GM12891 (cell line): ENCODE measurements around the gene RHBDD1.

ENCODE experiments used
- PAX5 ChIP-seq: IDR thresholded peaks from 2 replicates; pipeline ENCODE4 v1.6.1; 2011; ENCODE audit warnings: low read length, moderate library complexity, mild to moderate bottlenecking; ENCODE audit not compliant: insufficient read depth, severe bottlenecking
- POLR2A ChIP-seq: IDR thresholded peaks from 2 replicates; pipeline ENCODE4 v1.6.1; 2011; ENCODE audit warnings: low read depth, low read length, control low read depth
- POLR2AphosphoS5 ChIP-seq: IDR thresholded peaks from 2 replicates; pipeline ENCODE4 v1.6.1; 2011; ENCODE audit warnings: low read depth, low read length, control low read depth
- POU2F2 ChIP-seq: IDR thresholded peaks from 2 replicates; pipeline ENCODE4 v1.6.1; 2011; ENCODE audit warnings: low read depth, mild to moderate bottlenecking, control low read depth, low read length, moderate library complexity
- SPI1 ChIP-seq: IDR thresholded peaks from 2 replicates; pipeline ENCODE4 v1.6.1; 2011; ENCODE audit warnings: low read depth, low read length, control low read depth
- TAF1 ChIP-seq: IDR thresholded peaks from 2 replicates; pipeline ENCODE4 v1.6.1; 2011; ENCODE audit warnings: low read depth, low read length, control low read depth

- TF ChIP-seq POLR2A (no peak), TAF1 (no peak), POLR2AphosphoS5 (no peak), SPI1 (no peak), POU2F2 (no peak), PAX5 (no peak)
These were observed 172.1 kb downstream of the RHBDD1 start for GRCh38 chr2:227007940-227008339.
